ENCODE data around the gene LRRC4. TPM values are rescaled to one million over a fixed set of nuclear protein-coding genes. Genes with fewer than 3 reads are reported as not detected.

LRRC4 gene
- total RNA-seq, 1 donor from 2014 or later, result 3.7 TPM

DNA sequence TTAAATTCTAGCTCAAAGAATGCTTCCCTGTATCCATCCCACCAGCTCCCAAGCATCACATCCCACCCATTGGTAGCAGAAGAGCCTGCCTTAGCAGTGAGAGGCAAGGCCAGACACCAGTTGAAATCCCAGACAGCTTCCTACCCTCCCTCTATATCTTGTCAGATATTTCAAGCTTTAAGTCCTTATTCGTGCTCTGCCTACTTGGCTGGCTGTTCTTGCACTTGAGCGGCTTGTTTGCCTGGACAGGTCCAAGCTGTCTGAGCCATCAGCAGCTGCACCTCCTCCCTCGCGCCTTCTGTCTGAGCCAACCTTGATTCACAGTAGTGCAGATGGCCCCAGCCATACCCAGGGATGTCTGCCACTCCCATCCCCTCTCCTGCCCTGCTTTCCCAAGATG is 16.4 kb downstream of the LRRC4 start:
- intact Hi-C loops (cut with DNase I), result no loop called here
- no peak for DNase-seq (ENCODE audit: low spot score)

DNA sequence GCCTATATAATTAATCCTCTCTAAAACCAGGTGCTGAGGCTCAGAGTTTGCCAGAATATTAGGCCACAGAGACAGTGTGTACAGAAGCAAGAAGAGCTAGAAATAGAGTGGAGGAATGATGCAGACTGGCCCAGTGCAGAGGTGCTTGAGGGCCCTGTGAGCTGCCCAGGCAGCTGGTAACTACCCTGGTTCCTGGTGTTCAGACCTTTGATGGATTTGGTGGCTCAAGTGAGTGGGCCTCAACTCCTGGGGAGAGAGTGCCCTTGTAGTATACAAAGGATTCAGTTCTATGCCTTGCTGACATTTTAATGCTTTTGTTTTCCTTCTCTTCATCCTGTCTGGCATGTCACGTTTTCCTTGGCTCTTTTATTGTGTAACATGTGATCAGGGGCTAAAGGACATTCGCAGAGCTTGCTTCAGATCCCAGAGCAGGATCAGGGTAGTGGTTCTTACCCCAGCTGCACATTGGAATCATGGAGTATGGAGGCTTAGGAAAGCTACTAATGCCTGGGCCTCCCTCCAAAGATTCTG is 20.0 kb downstream of the LRRC4 start:
- intact Hi-C loops (cut with DNase I), result no loop called here
- DNase-seq (ENCODE audit: low spot score), result no peak

- no peak for DNase-seq (ENCODE audit: low spot score)
- intact Hi-C loops (cut with DNase I), result no loop called here
These were observed 20.7 kb downstream of the LRRC4 start for GRCh38 chr7:128010391-128011127.

DNA sequence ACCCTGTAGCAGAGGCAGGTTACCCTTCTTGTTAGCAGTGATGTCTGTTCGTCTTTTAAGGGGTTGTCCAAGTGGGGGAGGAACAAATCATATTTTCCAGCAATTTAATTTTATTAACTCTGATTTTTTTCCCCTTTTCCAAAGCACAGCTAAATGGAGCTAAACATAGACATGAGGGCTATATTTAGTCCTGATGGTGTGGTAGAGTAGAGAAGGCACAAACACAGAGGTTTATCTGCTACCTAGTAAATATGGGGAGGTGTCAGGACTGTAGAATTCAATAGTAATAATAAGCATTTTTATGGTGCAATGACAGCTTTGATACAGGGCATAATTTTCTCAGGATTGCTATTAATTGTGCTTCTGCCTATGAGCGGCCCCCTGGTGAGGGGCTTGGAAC is 22.5 kb downstream of the LRRC4 start:
- DNase-seq (ENCODE audit: low spot score), result no peak

GRCh38 chr7:128008141-128008540 is 23.1 kb downstream of the LRRC4 start:
- DNase-seq (ENCODE audit: low spot score), result no peak
- intact Hi-C loops (cut with DNase I), result no loop called here

More for the DNA sequence above, 22.5 kb downstream of the LRRC4 start:
- intact Hi-C loops (cut with DNase I), result no loop called here

GRCh38 chr7:128007303-128007680 is 23.9 kb downstream of the LRRC4 start:
- no peak for DNase-seq (ENCODE audit: low spot score)
- intact Hi-C loops (cut with DNase I), result no loop called here

DNA sequence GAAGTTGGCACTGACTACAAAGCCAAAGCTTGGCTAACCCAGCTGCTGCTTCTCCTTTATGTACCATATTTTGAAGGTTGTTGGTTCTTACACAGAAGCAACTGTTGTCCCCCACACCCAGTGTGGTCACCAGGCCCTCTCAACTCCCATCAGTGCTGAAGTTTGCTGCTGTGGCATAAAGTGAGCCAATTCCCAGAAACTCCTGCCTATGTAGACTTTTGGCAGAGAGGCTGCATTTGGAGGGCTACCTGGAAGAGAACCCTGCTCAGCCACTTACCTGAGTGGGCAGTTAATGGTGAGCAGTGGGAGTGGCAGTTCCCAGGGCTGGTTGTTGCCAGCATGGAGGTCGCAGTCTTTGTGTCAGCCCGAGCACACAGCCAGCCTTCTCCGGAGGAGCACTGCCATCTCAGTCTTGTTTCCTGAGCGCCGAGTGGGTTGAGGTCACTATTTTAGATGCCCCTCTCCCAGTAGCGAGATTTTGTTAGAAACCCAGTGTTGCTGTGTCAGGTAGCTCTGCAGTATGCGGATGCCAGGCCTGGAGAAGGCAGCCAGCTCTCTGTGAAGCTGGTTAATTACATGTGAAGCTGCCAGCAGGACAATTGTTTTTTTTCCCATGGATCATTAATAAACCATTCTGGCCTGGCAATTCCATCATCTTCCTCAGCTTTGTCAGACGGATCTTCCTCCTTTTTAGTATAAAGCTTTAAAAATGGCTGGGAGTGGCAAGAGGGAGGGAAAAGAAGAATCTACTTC is 24.5 kb downstream of the LRRC4 start:
- DNase-seq (ENCODE audit: low spot score), result no peak

DNA sequence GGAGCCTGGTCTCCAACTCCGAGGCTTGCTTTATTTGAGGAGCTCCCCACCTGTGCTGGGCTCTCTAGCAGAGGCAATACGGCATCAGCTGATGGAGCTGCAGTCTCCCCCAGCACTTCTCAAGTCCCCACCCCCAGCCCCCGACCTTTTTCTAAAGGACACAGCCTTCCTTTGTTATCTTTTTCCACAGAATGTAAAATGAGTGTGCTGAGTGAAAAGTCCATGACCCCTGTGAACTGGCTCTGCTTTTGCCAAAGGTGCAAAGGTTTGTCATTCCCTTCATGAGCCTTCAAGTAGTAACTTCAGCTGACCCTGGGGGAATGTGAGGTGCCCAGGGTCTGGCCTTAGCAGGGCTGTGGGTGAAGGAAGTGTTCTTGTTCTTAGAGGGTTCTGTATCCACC is 25.5 kb downstream of the LRRC4 start:
- no peak for DNase-seq (ENCODE audit: low spot score)
- intact Hi-C loops (cut with DNase I), result no loop called here

More for the DNA sequence above, 24.5 kb downstream of the LRRC4 start:
- intact Hi-C loops (cut with DNase I), result no loop called here

GRCh38 chr7:128005117-128005516 is 26.1 kb downstream of the LRRC4 start:
- DNase-seq (ENCODE audit: low spot score), result no peak

GRCh38 chr7:128004623-128005022 is 26.6 kb downstream of the LRRC4 start:
- no peak for DNase-seq (ENCODE audit: low spot score)
- intact Hi-C loops (cut with DNase I), result no loop called here

More at GRCh38 chr7:128005117-128005516, 26.1 kb downstream of the LRRC4 start:
- intact Hi-C loops (cut with DNase I), result no loop called here

- no peak for DNase-seq (ENCODE audit: low spot score)
These were observed 27.4 kb downstream of the LRRC4 start for GRCh38 chr7:128003787-128004186.

DNA sequence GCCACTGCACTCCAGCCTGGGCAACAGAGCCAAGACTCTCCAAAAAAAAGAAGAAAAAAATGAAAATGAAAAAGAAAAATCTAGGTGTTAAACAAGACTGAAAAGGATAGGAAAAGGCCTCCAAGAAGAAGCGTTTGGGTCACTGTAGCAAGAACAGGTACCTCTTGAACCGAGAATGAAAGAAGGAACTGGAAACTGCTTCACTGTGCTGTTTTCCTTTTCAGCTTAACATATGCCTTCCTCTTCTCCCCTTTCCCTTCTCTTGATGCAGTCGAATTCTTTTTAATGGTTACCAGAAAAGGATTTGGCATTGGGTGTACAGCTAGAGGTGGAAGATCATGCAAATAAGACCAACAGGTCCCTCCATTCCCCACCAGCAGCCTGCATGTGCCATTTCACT is 28.1 kb downstream of the LRRC4 start:
- intact Hi-C loops (cut with DNase I), result no loop called here

More at GRCh38 chr7:128003787-128004186, 27.4 kb downstream of the LRRC4 start:
- intact Hi-C loops (cut with DNase I), result no loop called here

DNA sequence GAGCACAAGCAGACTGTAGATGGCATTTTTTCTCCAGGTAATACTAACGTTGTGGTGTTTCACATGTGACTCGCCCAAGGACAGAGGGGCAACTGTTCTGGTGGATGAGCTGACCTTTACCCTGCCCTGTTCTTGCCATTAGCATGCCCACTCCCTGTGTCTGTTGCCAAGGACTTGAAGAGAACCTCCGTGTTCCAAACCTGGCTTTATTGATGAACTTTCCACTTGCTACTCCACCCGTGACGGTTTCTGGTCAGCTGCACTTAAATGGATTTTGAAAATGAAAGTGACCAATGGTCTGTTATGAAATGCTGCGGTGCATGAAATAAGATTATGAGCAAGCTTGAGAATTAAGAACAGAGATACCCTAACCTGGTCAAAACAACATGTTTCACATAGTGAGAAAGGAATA is 30.4 kb downstream of the LRRC4 start:
- DNase-seq (ENCODE audit: low spot score), result no peak
- intact Hi-C loops (cut with DNase I), result no loop called here

More for the DNA sequence above, 28.1 kb downstream of the LRRC4 start:
- no peak for DNase-seq (ENCODE audit: low spot score)

- no peak for DNase-seq (ENCODE audit: low spot score)
- intact Hi-C loops (cut with DNase I), result no loop called here
These were observed 31.2 kb downstream of the LRRC4 start for GRCh38 chr7:128000048-128000447.

DNA sequence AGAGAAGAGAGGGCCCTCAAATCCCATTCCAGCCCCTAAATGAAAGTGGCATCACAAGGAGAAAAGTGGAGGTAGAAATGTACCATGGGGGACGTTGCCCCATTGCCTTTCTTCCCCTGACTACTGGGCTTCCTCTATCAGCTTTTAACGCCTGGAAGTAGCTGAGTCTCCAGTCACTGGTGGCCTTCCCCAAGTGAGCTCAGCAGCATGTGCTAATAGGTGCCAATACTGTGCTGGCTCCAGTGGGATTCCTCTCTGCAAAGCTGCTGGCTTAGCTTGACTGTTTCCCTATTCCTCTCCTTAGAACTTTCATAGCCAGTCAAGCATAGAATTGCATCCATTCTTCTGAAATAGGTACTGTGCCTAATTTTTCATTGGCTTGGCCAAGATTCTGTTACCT is 32.6 kb downstream of the LRRC4 start:
- no peak for DNase-seq (ENCODE audit: low spot score)
- intact Hi-C loops (cut with DNase I), result no loop called here

- no peak for DNase-seq (ENCODE audit: low spot score)
- intact Hi-C loops (cut with DNase I), result no loop called here
These were observed 33.9 kb downstream of the LRRC4 start for GRCh38 chr7:127997226-127997922.

DNA sequence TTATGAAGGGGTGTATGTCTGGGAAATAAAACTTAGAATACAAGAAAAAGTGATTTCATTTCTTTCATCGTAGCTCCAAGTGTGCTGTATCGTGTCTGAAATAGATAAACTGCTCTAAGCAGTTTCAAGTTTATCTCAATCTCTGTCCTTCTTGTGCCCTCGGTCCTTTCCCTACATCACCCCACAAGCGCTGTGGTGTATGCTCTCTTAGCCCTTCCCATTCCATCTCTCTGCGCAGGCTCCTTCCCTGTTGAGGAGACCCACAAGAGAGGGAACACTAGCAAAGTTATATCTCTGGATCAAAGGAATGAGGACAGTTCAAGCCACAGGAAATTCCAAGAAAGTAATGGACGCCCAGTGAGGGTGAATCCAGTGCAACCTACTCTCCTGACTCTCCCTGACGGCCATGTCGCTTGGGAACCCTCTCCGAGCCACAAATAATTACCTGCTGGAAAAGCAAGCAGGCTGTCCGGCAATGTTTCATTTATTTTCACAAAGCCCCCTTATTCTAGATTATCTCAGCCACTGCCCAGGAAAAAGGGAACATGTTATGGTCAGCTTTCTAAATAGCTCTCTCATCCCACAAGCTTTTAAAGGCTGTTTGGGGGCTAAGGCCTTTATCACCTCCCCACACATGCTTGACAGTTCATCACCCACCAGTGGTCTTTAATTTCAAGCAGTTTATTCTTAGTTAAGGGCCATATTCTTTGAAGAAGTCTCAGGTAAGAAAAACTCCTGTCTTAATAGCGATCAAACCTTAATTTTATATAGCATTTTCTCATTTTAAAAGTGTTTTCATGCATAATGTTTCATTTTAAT is 34.8 kb downstream of the LRRC4 start:
- intact Hi-C loops (cut with DNase I), result no loop called here

DNA sequence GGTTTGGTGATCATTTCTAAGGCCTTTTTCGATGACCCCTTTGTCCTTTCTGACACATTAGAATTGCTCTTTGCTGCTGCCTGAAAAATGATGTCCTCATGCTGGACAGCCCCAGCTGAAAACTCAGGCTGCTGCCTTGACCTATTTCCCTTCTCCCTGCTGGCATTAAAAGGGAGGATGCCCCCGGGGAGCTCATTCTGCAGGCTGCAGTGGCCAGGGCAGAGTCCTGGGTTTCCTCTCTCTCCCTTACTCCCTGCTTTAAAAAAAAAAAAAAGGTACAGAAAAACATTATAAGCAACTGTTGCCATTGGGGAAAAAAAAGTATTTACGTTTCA is 35.4 kb downstream of the LRRC4 start:
- intact Hi-C loops (cut with DNase I), result no loop called here
- no peak for DNase-seq (ENCODE audit: low spot score)

More for the DNA sequence above, 34.8 kb downstream of the LRRC4 start:
- no peak for DNase-seq (ENCODE audit: low spot score)

DNA sequence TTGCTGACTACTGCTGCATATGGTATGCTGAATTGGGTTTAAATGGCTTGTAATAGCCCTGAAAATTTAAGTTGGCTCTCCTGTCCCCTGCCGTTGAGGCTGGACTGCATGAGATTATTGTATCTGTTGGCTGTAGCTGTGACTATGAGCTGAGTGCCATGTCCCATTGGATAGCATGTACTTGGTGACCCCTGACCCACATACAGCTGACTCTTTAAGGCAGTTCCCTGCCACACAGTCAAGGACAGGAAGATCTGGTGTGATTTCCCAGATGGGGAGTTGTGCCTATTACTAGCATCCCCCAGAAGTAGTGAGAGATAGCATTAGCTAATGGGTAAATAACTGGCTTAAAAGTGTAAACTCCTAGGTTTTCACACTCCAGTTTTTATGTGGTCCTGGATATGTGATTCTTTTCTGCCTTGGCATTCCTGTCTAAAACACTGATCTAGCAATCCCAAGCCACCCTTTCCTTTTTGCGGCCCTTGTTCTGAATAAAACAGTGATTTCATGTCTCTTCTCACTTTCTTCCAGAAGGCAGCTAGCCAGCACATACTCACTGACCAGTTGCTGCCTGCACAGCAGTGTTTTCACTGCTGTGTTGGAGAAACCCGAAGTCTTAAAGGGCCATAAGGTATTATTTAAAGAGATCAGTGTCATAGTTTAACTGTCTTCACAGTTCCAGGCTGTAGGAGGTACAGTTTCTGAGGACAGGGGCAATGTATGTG is 35.9 kb downstream of the LRRC4 start:
- intact Hi-C loops (cut with DNase I), result no loop called here
- DNase-seq (ENCODE audit: low spot score), result no peak

All from cardiac septum (tissue), 1 donor.